ENCODE measurements around the gene OAS1. TPM values are rescaled to one million over a fixed set of nuclear protein-coding genes. Genes with fewer than 3 reads are reported as not detected.

Gene OAS1
- total and polyA plus RNA-seq, 2 of the 8 experiments (the other 6 are each of a cell fraction or from before 2014, with no cell fraction given) = 0.23 TPM; not detected in 1

GRCh38 chr12:112932485-112933128, 25.8 kb downstream of the OAS1 start (continued):
- TF ChIP-seq NANOG (IDR thresholded peaks at IDR 0.05; ENCODE audit: insufficient read depth, low read depth, low read length, poor library complexity, severe bottlenecking) = peak; percentile 80
